K562 (cell line): ENCODE measurements around the gene SUN5. TPM values are rescaled to one million over a fixed set of nuclear protein-coding genes. Genes with fewer than 3 reads are reported as not detected.

Source experiments
- ATAC-seq: fragments of 200-7000 bp; cut with Tn5 transposase; 3 replicates; pipeline ENCODE4 v1.9.1; 2020; ENCODE audit warnings: moderate library complexity
- BruUV-seq: library from RNA; stranded (reverse); fragments of 400-500 nt; replicated peaks from 2 replicates; lab custom pipeline; 2021; lab: Mats Ljungman, UMichigan
- CTCF ChIA-PET: fragments of 300-600 bp; formaldehyde crosslinking; extraction: SDS; loops from one replicate; lab custom pipeline; 2021; ENCODE audit warnings: low intra/inter-chr PET ratio; lab: Yijun Ruan, JAX
- POLR2A ChIA-PET: fragments of 300-600, 350-650 bp; sonication (Branson Sonifier 250); formaldehyde crosslinking; extraction: SDS; loops from one replicate; lab custom pipeline; 2021; ENCODE audit warnings: antibody characterized with exemption, inconsistent platforms; lab: Yijun Ruan, JAX
- DNase-seq, 4 experiments: peaks; one replicate each; pipeline versions ENCODE4 v3.0.0 to v3.0.0-alpha.2; 2011 to 2018; ENCODE audit warnings: low spot score in 3 of 4, mixed read lengths in 3 of 4; ENCODE audit errors: extremely low read depth in 1 of 4
- FAIRE-seq: peaks from 2 replicates; lab custom pipeline; 2011; peaks lifted over from hg19 to GRCh38; lab: Jason Lieb, UNC
- H2AFZ ChIP-seq: 2 replicates; pipeline ENCODE4 v1.6.0; 2011; ENCODE audit warnings: low read depth, low read length, control low read depth, inconsistent platforms
- H3K27ac ChIP-seq: fragments of 200-600 bp; 3 replicates; pipeline ENCODE4 v1.8.0; 2011; ENCODE audit warnings: low read depth, mild to moderate bottlenecking, control low read depth, inconsistent platforms, low read length, moderate library complexity, mixed read lengths; ENCODE audit errors: extremely low read depth
- H3K27me3 ChIP-seq, 2 experiments: fragments of 300-600 bp in 1 of 2; 2 replicates in 1 of 2; 3 replicates in 1 of 2; pipeline versions ENCODE4 v1.6.0 to v1.8.0; 2011; ENCODE audit warnings: inconsistent platforms in 2 of 2, low read length in 2 of 2, mild to moderate bottlenecking in 1 of 2, mixed read lengths in 1 of 2, moderate library complexity in 1 of 2; ENCODE audit not compliant: control insufficient read depth in 2 of 2, insufficient read depth in 2 of 2
- H3K36me3 ChIP-seq: fragments of 300-600 bp; 3 replicates; pipeline ENCODE4 v1.8.0; 2011; ENCODE audit warnings: mild to moderate bottlenecking, low read length, inconsistent platforms; ENCODE audit not compliant: control insufficient read depth, insufficient read depth
- H3K4me1 ChIP-seq, 2 experiments: fragments of 200-600 bp in 1 of 2; replicated peaks in 1 of 2; 2 replicates in 1 of 2; 3 replicates in 1 of 2; pipeline versions ENCODE4 v1.5.1 to v1.8.0; 2011; ENCODE audit warnings: inconsistent platforms in 2 of 2, low read length in 2 of 2, mild to moderate bottlenecking in 1 of 2, mixed read lengths in 1 of 2, moderate library complexity in 1 of 2; ENCODE audit not compliant: control insufficient read depth in 2 of 2, insufficient read depth in 2 of 2
- H3K4me2 ChIP-seq: 2 replicates; pipeline ENCODE4 v1.6.1; 2011; ENCODE audit warnings: low read length, control low read depth, inconsistent platforms, mixed read lengths; ENCODE audit not compliant: insufficient read depth
- H3K4me3 ChIP-seq: fragments of 200-600 bp; sonication (generic), shearing (Covaris generic); 2 replicates; pipeline ENCODE4 v1.5.1; 2016; ENCODE audit warnings: control low read depth, inconsistent platforms
- H3K79me2 ChIP-seq: fragments of 200-600 bp; 3 replicates; pipeline ENCODE4 v1.8.0; 2011; ENCODE audit warnings: low read length, inconsistent platforms; ENCODE audit not compliant: control insufficient read depth, insufficient read depth
- H3K9ac ChIP-seq, 2 experiments: 2 replicates each; pipeline versions ENCODE4 v1.6.0 to v1.6.1; 2011; ENCODE audit warnings: low read depth in 2 of 2, low read length in 2 of 2, control low read depth in 1 of 2, inconsistent platforms in 1 of 2, mild to moderate bottlenecking in 1 of 2, mixed read lengths in 1 of 2; ENCODE audit not compliant: insufficient read depth in 1 of 2
- H3K9me1 ChIP-seq: one replicate; pipeline ENCODE4 v1.6.0; 2011; ENCODE audit warnings: inconsistent platforms, mild to moderate bottlenecking, low read length, moderate library complexity; ENCODE audit not compliant: control insufficient read depth, insufficient read depth
- H3K9me3 ChIP-seq: replicated peaks from 2 replicates; pipeline ENCODE4 v1.5.1; 2011; ENCODE audit warnings: low read depth, low read length, inconsistent platforms; ENCODE audit not compliant: control insufficient read depth, insufficient read depth
- H4K20me1 ChIP-seq: replicated peaks from 2 replicates; pipeline ENCODE4 v1.6.1; 2011; ENCODE audit warnings: low read length, inconsistent platforms, mixed read lengths; ENCODE audit not compliant: control insufficient read depth, insufficient read depth
- KLF13 ChIP-seq: fragments of 450-650 bp; IDR thresholded peaks from 2 replicates; pipeline ENCODE4 v1.6.1; 2016; ENCODE audit warnings: missing genetic modification characterization, low read depth, mild to moderate bottlenecking, missing compliant biosample characterization, moderate library complexity, borderline replicate concordance
- MAFF ChIP-seq: IDR thresholded peaks from 2 replicates; pipeline ENCODE4 v1.6.1; 2012; ENCODE audit warnings: low read length, improper control_type of control experiment
- NELFE ChIP-seq: IDR thresholded peaks from 2 replicates; pipeline ENCODE4 v1.6.1; 2011; ENCODE audit warnings: mild to moderate bottlenecking; ENCODE audit not compliant: insufficient read depth, insufficient read length
- NR2F6 ChIP-seq: fragments of 450-650 bp; formaldehyde crosslinking; IDR thresholded peaks from 2 replicates; pipeline ENCODE4 v1.4.0; 2020; ENCODE audit warnings: mild to moderate bottlenecking
- ZBTB5 ChIP-seq: fragments of 450-650 bp; IDR thresholded peaks from 2 replicates; pipeline ENCODE4 v1.6.1; 2017; ENCODE audit warnings: antibody characterized with exemption
- ZNF551 ChIP-seq: fragments of 250-450 bp; sonication (Bioruptor Pico); IDR thresholded peaks from 2 replicates; pipeline ENCODE4 v1.5.0; 2021; ENCODE audit warnings: mild to moderate bottlenecking, moderate library complexity
- ZNF740 ChIP-seq, 3 experiments: fragments of 200-800 bp in 1 of 3; sonication (Bioruptor generic) in 1 of 3; sonication (generic) in 1 of 3; formaldehyde crosslinking in 1 of 3; IDR thresholded peaks; 2 replicates each; pipeline versions ENCODE4 v1.6.1 to v1.8.0; 2016 to 2022; ENCODE audit warnings: mild to moderate bottlenecking in 2 of 3, missing compliant biosample characterization in 2 of 3, missing genetic modification characterization in 2 of 3, missing genetic modification reagents in 1 of 3
- in situ Hi-C: fragments of 300-500 bp; cut with MboI; formaldehyde crosslinking; loops from 4 replicates; pipeline ENCODE4 v1.15.0; 2018; ENCODE audit warnings: inconsistent platforms, mixed read lengths
- intact Hi-C: fragments of 100-400 bp; cut with micrococcal nuclease; formaldehyde crosslinking; loops from 2 replicates; pipeline ENCODE4 v1.14.2; 2022
- polyA plus RNA-seq, 8 experiments: library from polyadenylated mRNA; depleted of rRNA in 4 of 8; stranded (reverse) in 5 of 8; unstranded in 3 of 8; fragments of >200 nt; fragmentation: Nextera tagmentation in 2 of 8; fragmentation: Illumina TruSeq in 1 of 8; extraction: Ambion mirVana in 2 of 8; extraction: Trizol in 1 of 8; gene quantifications; 2 replicates each; pipeline versions ENCODE4 v1.2.1 to v1.2.3, GENCODE V29; 2011 to 2014; ENCODE audit warnings: inconsistent platforms in 1 of 8, missing spikeins in 1 of 8
- total RNA-seq, 7 experiments: library from RNA; depleted of rRNA in 6 of 7; stranded (reverse); fragments of >200 nt in 6 of 7; fragmentation: Illumina TruSeq in 2 of 7; extraction: Trizol in 2 of 7; gene quantifications; 2 replicates each; pipeline versions ENCODE4 v1.2.1 to v1.2.3, GENCODE V29; 2011 to 2021; ENCODE audit warnings: low replicate concordance in 1 of 7

SUN5 gene
- total and polyA plus RNA-seq, 9 of the 15 experiments (the other 6 are each of a cell fraction or from before 2014, with no cell fraction given), result not detected

- in situ Hi-C loops, result no loop called here
- CTCF ChIA-PET, result interaction anchor here (0.7 kb wide), 1 partner anchor 184 kb away, joined by 3 read pairs; no protein-coding TSS in a partner anchor
- Histone ChIP-seq H3K36me3 (no peaks in the 10 kb centered on the region), H3K4me2 (no peak overlapping the region), H3K79me2 (no peaks in the 10 kb centered on the region), H3K4me1 (peaks cover 0 to 7% of the 10 kb centered on the region in 2 experiments; a peak in 1 of 5 replicates), H4K20me1 (peaks cover 7% of the 10 kb centered on the region; the same call in 1 of the 2 replicates), H3K9ac (no peak overlapping the region), H2AFZ (no peak overlapping the region), H3K4me3 (no peak overlapping the region), H3K27me3 (peaks cover 12 to 34% of the 10 kb centered on the region in 2 experiments; a peak in 4 of 5 replicates), H3K9me3 (no peaks in the 10 kb centered on the region; the same call in 1 of the 2 replicates), H3K27ac (no peak overlapping the region), H3K9me1 (no peaks in the 10 kb centered on the region)
- POLR2A ChIA-PET, result interaction anchor here (1.2 to 1.3 kb wide), 2 partner anchors 10 to 13 kb away, joined by 3 to 5 read pairs; no protein-coding TSS in a partner anchor
- no peak for TF ChIP-seq MAFF
- TF ChIP-seq NELFE, result no peak
- no peak for TF ChIP-seq ZNF740 (CRISPR knock-in tag; IDR thresholded peaks at IDR 0.05)
- TF ChIP-seq ZNF740 (tag; IDR thresholded peaks at IDR 0.05), result no peak
- TF ChIP-seq NR2F6 (CRISPR knock-in tag), result no peak
- TF ChIP-seq ZBTB5, result no peak
- TF ChIP-seq ZNF551 (CRISPR knock-in tag), result no peak
- TF ChIP-seq KLF13 (tag), result no peak
- intact Hi-C loops, result no loop called here
- ATAC-seq (no peak), FAIRE-seq (no peak), DNase-seq (no peak)
- no TSS peak for BruUV-seq
Observed at GRCh38 chr20:32960222-32960518, 44.1 kb downstream of the SUN5 start.
